HG02885 (cell line): ENCODE measurements around the gene LYPD6B.

Source experiments
- ATAC-seq: cut with Tn5 transposase; IDR thresholded peaks from one replicate; pipeline ENCODE4 v1.9.1; 2021; ENCODE audit warnings: mild to moderate bottlenecking; ENCODE audit not compliant: unreplicated experiment, poor library complexity

The LYPD6B gene

GRCh38 chr2:149038442-149039212 is at the start of gene LYPD6B:
Gene LYPD6B (plus strand): TSS chr2:149038699. CDS start chr2:149130949, 92,250 bp downstream.
- peak; percentile 71 for ATAC-seq

- peak; percentile 93 for ATAC-seq
These were observed 48.5 kb upstream of the LYPD6B start for GRCh38 chr2:148989882-148990493.

GRCh38 chr2:148990968-148991367 is 47.5 kb upstream of the LYPD6B start:
- no peak for ATAC-seq

GRCh38 chr2:148992448-148992847 is 46.1 kb upstream of the LYPD6B start:
- no peak for ATAC-seq

GRCh38 chr2:148993351-148993750 is 45.1 kb upstream of the LYPD6B start:
- ATAC-seq, result no peak

GRCh38 chr2:148994341-148994740 is 44.2 kb upstream of the LYPD6B start:
- no peak for ATAC-seq

- no peak for ATAC-seq
These were observed 41.7 kb upstream of the LYPD6B start for GRCh38 chr2:148996805-148997204.

GRCh38 chr2:148998165-148998830 is 40.2 kb upstream of the LYPD6B start:
- ATAC-seq, result no peak

- no peak for ATAC-seq
These were observed 39.7 kb upstream of the LYPD6B start for GRCh38 chr2:148998831-148999200.

- no peak for ATAC-seq
These were observed 39.0 kb upstream of the LYPD6B start for GRCh38 chr2:148999451-148999921.

GRCh38 chr2:149000158-149000938 is 38.2 kb upstream of the LYPD6B start:
- no peak for ATAC-seq

GRCh38 chr2:149001496-149001895 is 37.0 kb upstream of the LYPD6B start:
- no peak for ATAC-seq

- ATAC-seq, result no peak
These were observed 36.1 kb upstream of the LYPD6B start for GRCh38 chr2:149002378-149002890.

GRCh38 chr2:149002891-149003740 is 35.4 kb upstream of the LYPD6B start:
- ATAC-seq, result no peak

- ATAC-seq, result no peak
These were observed 33.7 kb upstream of the LYPD6B start for GRCh38 chr2:149004836-149005235.

GRCh38 chr2:149005471-149006077 is 32.9 kb upstream of the LYPD6B start:
- no peak for ATAC-seq

- no peak for ATAC-seq
These were observed 31.5 kb upstream of the LYPD6B start for GRCh38 chr2:149006883-149007543.

GRCh38 chr2:149008381-149008780 is 30.1 kb upstream of the LYPD6B start:
- ATAC-seq, result no peak
